Muscle of leg (tissue), 11 donors: ENCODE measurements around the gene CRYBG1. TPM values are rescaled to one million over a fixed set of nuclear protein-coding genes. Genes with fewer than 3 reads are reported as not detected.

Source experiments
- DNase-seq: peaks from one replicate; pipeline ENCODE4 v3.0.0; 2013
- H3K27ac ChIP-seq: one replicate; pipeline ENCODE4 v1.5.1; 2013; ENCODE audit warnings: mild to moderate bottlenecking, low read length, control low read depth
- H3K27me3 ChIP-seq: one replicate; pipeline ENCODE4 v1.6.1; 2013; ENCODE audit warnings: low read length; ENCODE audit not compliant: control insufficient read depth, insufficient read depth
- H3K36me3 ChIP-seq: one replicate; pipeline ENCODE4 v1.6.1; 2013; ENCODE audit warnings: low read length; ENCODE audit not compliant: control insufficient read depth, insufficient read depth
- H3K4me1 ChIP-seq: one replicate; pipeline ENCODE4 v1.6.1; 2013; ENCODE audit warnings: low read length; ENCODE audit not compliant: control insufficient read depth, insufficient read depth
- H3K4me3 ChIP-seq: one replicate; pipeline ENCODE4 v1.5.1; 2013; ENCODE audit warnings: low read length, control low read depth
- H3K9me3 ChIP-seq: replicated peaks from 2 replicates; pipeline ENCODE4 v1.6.1; 2013; ENCODE audit warnings: low read depth, low read length; ENCODE audit not compliant: control insufficient read depth
- WGBS: methylation state at CpG from one replicate; pipeline ENCODE4 v1.1.5; 2013; ENCODE audit warnings: missing lambda C conversion rate; ENCODE audit not compliant: insufficient coverage; 5-methylcytosine and 5-hydroxymethylcytosine counted together
- polyA plus RNA-seq, 8 donors: library from polyadenylated mRNA; unstranded; fragments of 120-200 nt; gene quantifications; one replicate each; pipeline versions ENCODE4 v1.2.1 to v1.2.3, GENCODE V29; 2013; ENCODE audit warnings: inconsistent platforms in 1 of 8, low replicate concordance in 1 of 8; ENCODE audit not compliant: insufficient read length in 8 of 8, insufficient read depth in 1 of 8
- total RNA-seq: library from RNA; stranded (reverse); fragments of 120-200 nt; gene quantifications from one replicate; pipeline ENCODE4 v1.2.4, GENCODE V29; 2013

Gene CRYBG1
- total and polyA plus RNA-seq, 9 donors, result 1.9 to 5.4 (median 2.3) TPM

DNA sequence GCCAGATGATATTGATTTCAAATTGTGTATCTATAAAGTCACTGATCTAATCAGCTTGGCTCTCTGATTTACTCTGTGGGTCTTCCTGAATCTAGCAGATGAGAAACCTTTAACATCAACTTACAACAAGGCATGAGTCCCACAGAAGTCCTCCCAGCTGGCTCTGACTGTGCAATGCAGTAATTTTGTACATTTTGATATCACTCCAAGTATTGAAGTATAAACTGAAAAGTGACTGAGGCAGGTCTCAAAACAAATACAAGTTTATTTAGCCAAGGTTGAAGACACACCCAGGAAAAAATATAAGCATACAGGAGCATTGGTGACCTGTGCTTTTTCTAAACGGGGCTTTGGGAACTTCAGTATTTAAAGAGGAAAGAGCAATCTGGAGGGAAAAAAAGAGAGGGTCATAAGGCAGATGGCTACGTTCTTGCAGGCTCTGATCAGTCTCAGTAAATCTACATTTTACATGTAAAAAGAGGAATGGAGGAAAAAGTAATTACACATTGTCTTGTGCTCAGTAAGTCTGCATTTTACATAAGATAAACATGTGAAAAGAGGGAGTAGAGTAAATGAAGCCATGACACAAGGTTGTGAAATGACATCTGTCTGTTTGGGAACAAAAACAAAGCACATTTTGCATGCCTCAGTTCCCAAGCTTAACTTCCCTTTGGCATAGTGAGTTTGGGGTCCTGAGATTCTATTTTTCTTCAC lies 59.5 kb downstream of the CRYBG1 start:
- no peaks in the 10 kb centered on the region for H3K9me3 ChIP-seq
- H3K27me3 ChIP-seq, result no peaks in the 10 kb centered on the region
- no peak for DNase-seq
- no peaks in the 10 kb centered on the region for H3K36me3 ChIP-seq
- 67% methylated on average over 1 of the region's 2 CpGs for WGBS
- H3K27ac ChIP-seq, result no peak overlapping the region
- H3K4me1 ChIP-seq, result no peaks in the 10 kb centered on the region
- no peak overlapping the region for H3K4me3 ChIP-seq

GRCh38 chr6:106421496-106421895 lies 61.0 kb downstream of the CRYBG1 start:
- DNase-seq, result no peak
- WGBS, result 93% methylated on average over 2 of the region's 2 CpGs
- Histone ChIP-seq H3K4me3 (no peak overlapping the region), H3K27me3 (peaks cover under 1% of the 10 kb centered on the region), H3K27ac (no peak overlapping the region), H3K9me3 (no peaks in the 10 kb centered on the region), H3K36me3 (no peaks in the 10 kb centered on the region), H3K4me1 (no peaks in the 10 kb centered on the region)

DNA sequence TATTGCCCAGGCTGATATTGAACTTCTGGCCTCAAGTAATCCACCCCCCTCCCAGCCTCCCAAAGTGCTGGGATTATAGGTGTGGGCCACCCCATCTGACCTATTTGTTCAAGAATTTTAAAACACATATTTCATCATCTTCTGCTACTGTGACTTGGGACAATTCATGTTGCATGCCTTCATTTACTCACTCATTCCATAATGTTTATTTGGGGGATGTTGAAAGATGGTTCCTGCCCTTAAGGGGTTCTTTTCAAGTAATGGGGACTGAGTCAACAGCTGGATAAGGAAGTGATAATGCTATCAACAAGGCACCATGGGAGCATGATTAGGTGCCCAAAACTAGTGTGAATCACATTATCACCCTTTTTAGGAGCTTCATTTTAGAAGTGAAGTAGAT lies 62.0 kb downstream of the CRYBG1 start:
- Histone ChIP-seq H3K27me3 (peaks cover 2% of the 10 kb centered on the region), H3K36me3 (no peaks in the 10 kb centered on the region), H3K9me3 (no peaks in the 10 kb centered on the region), H3K4me1 (no peaks in the 10 kb centered on the region), H3K27ac (no peak overlapping the region), H3K4me3 (no peak overlapping the region)
- no peak for DNase-seq

GRCh38 chr6:106425382-106425781 lies 64.9 kb downstream of the CRYBG1 start:
- no peaks in the 10 kb centered on the region for H3K4me1 ChIP-seq

DNA sequence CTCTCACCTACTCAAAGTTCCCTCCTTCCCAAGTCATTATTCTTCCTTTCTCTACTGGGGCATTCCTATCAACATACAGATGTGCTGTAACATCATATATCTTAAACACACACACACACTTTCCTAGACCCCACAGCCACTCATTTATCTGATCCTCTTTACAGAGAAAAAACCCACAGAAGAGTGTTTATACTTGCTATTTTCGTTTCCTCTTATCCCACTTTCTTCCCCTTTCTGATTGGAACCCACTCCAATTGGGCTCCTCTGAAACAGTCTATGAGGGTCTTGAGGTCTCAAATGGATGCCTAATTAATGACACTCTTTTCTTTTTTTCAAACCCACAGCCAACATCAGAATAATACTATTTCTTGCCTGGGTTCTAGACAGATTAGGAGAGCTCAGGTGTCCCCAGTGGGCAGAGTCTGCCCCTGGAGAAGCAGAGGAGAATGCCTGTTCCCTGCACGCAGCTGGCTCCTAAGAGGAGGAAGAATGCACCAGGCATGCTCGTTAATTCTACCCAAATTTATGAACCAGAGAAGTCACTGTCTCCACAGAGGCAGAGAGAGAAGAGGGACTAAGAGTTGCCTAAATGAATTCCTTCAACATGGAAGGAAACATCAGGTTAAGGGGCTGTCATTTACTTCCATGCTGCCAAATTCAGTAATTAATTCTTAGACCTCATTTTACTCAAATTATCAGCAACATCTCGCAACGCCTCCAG lies 65.9 kb downstream of the CRYBG1 start:
- no peak overlapping the region for H3K4me3 ChIP-seq
- H3K27ac ChIP-seq, result no peak overlapping the region
- WGBS, result 90% methylated on average over 2 of the region's 5 CpGs
- H3K36me3 ChIP-seq, result no peaks in the 10 kb centered on the region
- peaks cover 2% of the 10 kb centered on the region for H3K27me3 ChIP-seq
- H3K9me3 ChIP-seq, result no peaks in the 10 kb centered on the region
- peak; percentile 31 for DNase-seq
- H3K4me1 ChIP-seq, result no peaks in the 10 kb centered on the region

More at GRCh38 chr6:106425382-106425781, 64.9 kb downstream of the CRYBG1 start:
- no peak overlapping the region for H3K27ac ChIP-seq
- H3K36me3 ChIP-seq, result no peaks in the 10 kb centered on the region
- no peaks in the 10 kb centered on the region for H3K9me3 ChIP-seq
- DNase-seq, result no peak
- peaks cover 2% of the 10 kb centered on the region for H3K27me3 ChIP-seq
- no CpG with 5 or more reads among the region's 5 CpGs for WGBS
- no peak overlapping the region for H3K4me3 ChIP-seq

- no peaks in the 10 kb centered on the region for H3K4me1 ChIP-seq
- no peak overlapping the region for H3K27ac ChIP-seq
- H3K4me3 ChIP-seq, result no peak overlapping the region
- 100% methylated on average over 1 of the region's 7 CpGs for WGBS
- H3K27me3 ChIP-seq, result peaks cover 2% of the 10 kb centered on the region
- no peak for DNase-seq
- H3K9me3 ChIP-seq, result no peaks in the 10 kb centered on the region
- H3K36me3 ChIP-seq, result no peaks in the 10 kb centered on the region
Measured at GRCh38 chr6:106430466-106430865, 69.9 kb downstream of the CRYBG1 start.

DNA sequence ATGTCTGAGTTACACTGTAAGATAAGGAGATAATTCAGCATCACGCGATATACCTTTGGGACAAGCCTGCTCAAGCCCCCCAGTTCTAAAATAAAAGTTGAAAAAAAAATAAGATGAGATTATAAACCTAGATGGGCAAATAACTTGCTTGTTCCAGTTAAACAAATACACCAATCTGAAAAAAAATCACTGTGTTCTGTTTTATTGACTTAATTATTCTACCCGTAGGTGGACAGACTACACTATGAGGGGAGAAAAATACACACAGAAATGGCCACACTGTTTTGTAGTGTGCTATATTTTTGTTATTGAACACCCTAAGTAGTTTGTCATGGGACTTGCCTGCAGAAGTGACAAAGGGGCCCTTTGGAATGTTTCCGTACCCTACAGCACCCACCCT lies 70.9 kb downstream of the CRYBG1 start:
- no peak overlapping the region for H3K4me3 ChIP-seq
- peaks cover 2% of the 10 kb centered on the region for H3K27me3 ChIP-seq
- WGBS, result no CpG with 5 or more reads among the region's 4 CpGs
- no peaks in the 10 kb centered on the region for H3K36me3 ChIP-seq
- H3K27ac ChIP-seq, result no peak overlapping the region
- DNase-seq, result no peak
- no peaks in the 10 kb centered on the region for H3K9me3 ChIP-seq
- no peaks in the 10 kb centered on the region for H3K4me1 ChIP-seq

DNA sequence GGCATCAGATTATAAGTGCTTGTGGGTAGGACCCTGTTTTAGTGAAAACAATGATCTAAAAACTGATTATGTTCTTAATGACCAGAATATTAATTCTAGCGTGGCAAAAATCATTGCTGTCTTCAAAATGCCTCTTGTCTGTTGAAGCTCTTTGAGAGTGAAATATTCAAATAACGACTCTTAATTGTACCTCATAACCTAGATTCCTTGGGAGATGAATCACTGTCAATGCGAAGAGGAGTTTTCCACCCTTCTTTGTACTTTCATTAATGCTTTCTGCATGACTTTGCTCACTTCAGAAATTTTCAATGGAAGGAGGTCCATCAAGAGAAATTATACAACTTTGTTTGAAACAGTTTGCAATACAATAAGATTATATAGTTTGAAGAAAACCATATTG lies 71.5 kb downstream of the CRYBG1 start:
- Histone ChIP-seq H3K27ac (no peak overlapping the region), H3K9me3 (no peaks in the 10 kb centered on the region), H3K27me3 (no peaks in the 10 kb centered on the region), H3K4me3 (no peak overlapping the region), H3K4me1 (no peaks in the 10 kb centered on the region), H3K36me3 (no peaks in the 10 kb centered on the region)
- no peak for DNase-seq
- 100% methylated on average over 1 of the region's 3 CpGs for WGBS

- Histone ChIP-seq H3K4me1 (no peaks in the 10 kb centered on the region), H3K9me3 (no peaks in the 10 kb centered on the region), H3K27ac (no peak overlapping the region), H3K36me3 (no peaks in the 10 kb centered on the region), H3K27me3 (no peaks in the 10 kb centered on the region), H3K4me3 (no peak overlapping the region)
- DNase-seq, result no peak
Measured at GRCh38 chr6:106434530-106434929, 74.0 kb downstream of the CRYBG1 start.

DNA sequence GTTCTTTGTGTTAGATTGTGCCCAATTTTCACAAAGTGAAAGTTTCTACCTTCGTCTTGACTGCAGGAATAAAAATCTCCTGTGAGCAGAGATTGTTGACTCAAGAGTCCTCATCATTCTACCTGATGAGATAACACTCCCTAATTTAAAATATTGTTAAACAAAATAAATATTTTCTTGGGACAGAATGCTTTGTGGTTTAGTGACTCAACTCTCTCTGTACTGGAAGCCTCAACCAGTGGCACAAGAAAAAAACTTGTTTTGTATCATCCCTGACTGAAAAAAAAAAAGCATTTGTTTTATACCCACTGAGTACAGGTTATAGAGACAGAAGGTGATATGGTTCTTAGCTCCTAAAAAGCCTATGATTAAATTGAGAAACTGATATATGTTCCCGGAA lies 78.9 kb downstream of the CRYBG1 start:
- no peaks in the 10 kb centered on the region for H3K36me3 ChIP-seq
- H3K27ac ChIP-seq, result no peak overlapping the region
- H3K4me1 ChIP-seq, result no peaks in the 10 kb centered on the region
- H3K4me3 ChIP-seq, result no peak overlapping the region
- H3K9me3 ChIP-seq, result no peaks in the 10 kb centered on the region
- no peak for DNase-seq
- WGBS, result no CpG with 5 or more reads among the region's 2 CpGs
- H3K27me3 ChIP-seq, result peaks cover 7% of the 10 kb centered on the region
